NCI-H128 (cell line): ENCODE data around the gene C16orf89.
"Not testable (repeated sequence)": the region's sequence is repeated elsewhere in the genome, so short reads cannot be mapped to it uniquely, and the experiment has no call there.

Source experiments
- DNase-seq: peaks from one replicate; lab custom pipeline; 2025; ENCODE audit not compliant: unreplicated experiment; lab: John Stamatoyannopoulos, UW

Gene C16orf89

GRCh38 chr16:5084802-5085201 lies 19.0 kb upstream of the C16orf89 start:
- DNase-seq = not testable (repeated sequence)

- DNase-seq = not testable (repeated sequence)
These were observed 18.5 kb upstream of the C16orf89 start for GRCh38 chr16:5084099-5084731.

- not testable (repeated sequence) for DNase-seq
These were observed 17.9 kb upstream of the C16orf89 start for GRCh38 chr16:5083646-5084045.

- not testable (repeated sequence) for DNase-seq
These were observed 15.2 kb upstream of the C16orf89 start for GRCh38 chr16:5080996-5081395.

GRCh38 chr16:5080461-5080860 lies 14.7 kb upstream of the C16orf89 start:
- not testable (repeated sequence) for DNase-seq

GRCh38 chr16:5078626-5079025 lies 12.9 kb upstream of the C16orf89 start:
- no peak for DNase-seq

GRCh38 chr16:5077304-5077703 lies 11.5 kb upstream of the C16orf89 start:
- no peak for DNase-seq

- no peak for DNase-seq
These were observed 9.9 kb upstream of the C16orf89 start for GRCh38 chr16:5075637-5076036.

GRCh38 chr16:5073771-5074170 lies 8.0 kb upstream of the C16orf89 start:
- not testable (repeated sequence) for DNase-seq

- DNase-seq = no peak
These were observed 7.5 kb upstream of the C16orf89 start for GRCh38 chr16:5073279-5073629.

- no peak for DNase-seq
These were observed 6.8 kb upstream of the C16orf89 start for GRCh38 chr16:5072334-5073278.

GRCh38 chr16:5071681-5072333 lies 6.1 kb upstream of the C16orf89 start, which contains the start of gene ALG1:
TSS of gene ALG1 (plus strand) at chr16:5071843. CDS start at chr16:5071850, 7 bp downstream.
- peak; percentile 67 for DNase-seq

GRCh38 chr16:5071341-5071680 lies 5.6 kb upstream of the C16orf89 start:
- DNase-seq = no peak

- DNase-seq = no peak
These were observed 4.9 kb upstream of the C16orf89 start for GRCh38 chr16:5070431-5071186.

GRCh38 chr16:5069854-5070253 lies 4.1 kb upstream of the C16orf89 start:
- no peak for DNase-seq

GRCh38 chr16:5069048-5069447 lies 3.3 kb upstream of the C16orf89 start:
- DNase-seq = no peak

- DNase-seq = no peak
These were observed 755 bp upstream of the C16orf89 start for GRCh38 chr16:5066511-5066910.

GRCh38 chr16:5065326-5065725 lies 430 bp downstream of the C16orf89 start:
- no peak for DNase-seq

GRCh38 chr16:5064915-5065314 lies 841 bp downstream of the C16orf89 start:
- DNase-seq = peak; percentile 15

GRCh38 chr16:5062790-5063765 lies 2.7 kb downstream of the C16orf89 start:
- DNase-seq = no peak
